GM12801 (cell line): ENCODE data around the gene SLC22A7.

Experiments
- TF ChIP-seq, protein P1 (sequence below): IDR thresholded peaks from one replicate; pipeline ENCODE4 v1.5.1; 2011; ENCODE audit warnings: control low read depth; ENCODE audit not compliant: insufficient read length; ENCODE audit errors: extremely low read depth

Gene SLC22A7

DNA sequence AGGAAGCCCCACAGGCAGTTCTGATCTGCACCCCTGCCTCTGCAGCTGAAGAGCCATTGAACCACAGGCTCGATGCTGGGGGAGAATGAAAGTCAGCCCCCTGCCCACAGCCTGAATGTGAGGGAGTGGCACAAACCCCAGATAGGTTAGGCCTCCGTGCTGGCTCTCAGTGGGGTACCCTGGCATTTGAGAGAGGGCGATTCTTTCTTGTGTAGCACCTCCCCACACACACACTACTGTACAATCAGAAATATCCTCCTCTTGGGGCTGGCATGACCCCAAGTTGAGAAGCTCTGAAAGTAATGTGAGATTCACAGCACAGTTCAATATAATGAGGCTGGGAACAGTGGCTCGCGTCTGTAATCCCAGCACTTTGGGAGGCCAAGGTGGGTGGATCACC is 36.9 kb upstream of the SLC22A7 start:
- TF ChIP-seq, protein P1, sequence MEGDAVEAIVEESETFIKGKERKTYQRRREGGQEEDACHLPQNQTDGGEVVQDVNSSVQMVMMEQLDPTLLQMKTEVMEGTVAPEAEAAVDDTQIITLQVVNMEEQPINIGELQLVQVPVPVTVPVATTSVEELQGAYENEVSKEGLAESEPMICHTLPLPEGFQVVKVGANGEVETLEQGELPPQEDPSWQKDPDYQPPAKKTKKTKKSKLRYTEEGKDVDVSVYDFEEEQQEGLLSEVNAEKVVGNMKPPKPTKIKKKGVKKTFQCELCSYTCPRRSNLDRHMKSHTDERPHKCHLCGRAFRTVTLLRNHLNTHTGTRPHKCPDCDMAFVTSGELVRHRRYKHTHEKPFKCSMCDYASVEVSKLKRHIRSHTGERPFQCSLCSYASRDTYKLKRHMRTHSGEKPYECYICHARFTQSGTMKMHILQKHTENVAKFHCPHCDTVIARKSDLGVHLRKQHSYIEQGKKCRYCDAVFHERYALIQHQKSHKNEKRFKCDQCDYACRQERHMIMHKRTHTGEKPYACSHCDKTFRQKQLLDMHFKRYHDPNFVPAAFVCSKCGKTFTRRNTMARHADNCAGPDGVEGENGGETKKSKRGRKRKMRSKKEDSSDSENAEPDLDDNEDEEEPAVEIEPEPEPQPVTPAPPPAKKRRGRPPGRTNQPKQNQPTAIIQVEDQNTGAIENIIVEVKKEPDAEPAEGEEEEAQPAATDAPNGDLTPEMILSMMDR: no peak

DNA sequence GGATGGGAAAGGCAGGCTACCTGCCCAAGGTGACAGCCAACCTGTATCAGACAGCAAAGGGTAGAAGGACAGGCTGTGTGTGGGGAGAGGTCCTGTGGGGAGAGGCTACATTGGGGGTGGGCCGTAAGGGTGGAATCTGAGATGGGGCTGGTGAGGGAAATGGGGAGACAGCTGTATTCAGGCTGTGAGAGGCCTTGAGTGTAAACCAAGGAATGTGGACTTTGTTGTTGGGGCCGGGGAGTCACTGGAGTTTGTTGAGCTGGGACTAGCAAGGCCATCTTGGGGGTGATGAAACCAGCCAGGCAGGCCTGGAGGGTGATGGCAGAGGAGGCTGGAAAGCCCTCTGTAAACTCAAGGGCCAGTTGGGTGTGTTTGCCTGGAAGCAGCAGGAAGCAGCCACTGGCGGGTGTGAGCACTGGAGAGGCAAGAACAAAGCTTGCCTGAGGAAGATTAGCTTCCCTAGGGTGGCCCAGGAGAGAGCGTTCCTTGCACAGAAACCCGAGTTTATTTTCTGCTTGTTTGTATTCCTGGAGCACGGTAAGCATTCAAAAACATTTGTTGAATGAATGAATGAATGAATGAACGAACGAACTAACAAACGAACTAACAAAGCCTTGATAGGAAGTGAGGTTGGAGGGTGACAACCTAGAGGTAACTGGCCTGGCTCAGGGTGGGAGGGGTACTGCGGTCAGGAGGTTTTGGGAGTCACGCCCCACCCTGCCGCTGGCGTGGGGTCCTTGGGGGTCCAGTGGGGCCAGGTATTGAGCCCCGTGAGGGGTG is 35.9 kb upstream of the SLC22A7 start:
- TF ChIP-seq, protein P1: no peak

DNA sequence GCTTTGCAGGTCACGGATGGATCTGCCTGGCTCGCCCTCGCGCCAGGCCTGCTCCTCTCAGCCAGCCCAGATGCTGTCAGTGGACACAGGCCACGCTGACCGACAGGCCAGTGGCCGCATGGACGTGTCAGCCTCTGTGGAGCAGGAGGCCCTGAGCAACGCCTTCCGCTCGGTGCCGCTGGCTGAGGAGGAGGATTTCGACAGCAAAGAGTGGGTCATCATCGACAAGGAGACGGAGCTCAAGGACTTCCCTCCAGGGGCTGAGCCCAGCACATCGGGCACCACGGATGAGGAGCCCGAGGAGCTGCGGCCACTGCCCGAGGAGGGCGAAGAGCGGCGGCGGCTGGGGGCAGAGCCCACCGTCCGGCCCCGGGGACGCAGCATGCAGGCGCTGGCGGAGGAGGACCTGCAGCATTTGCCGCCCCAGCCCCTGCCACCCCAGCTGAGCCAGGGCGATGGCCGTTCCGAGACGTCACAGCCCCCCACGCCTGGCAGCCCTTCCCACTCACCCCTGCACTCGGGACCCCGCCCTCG is 35.2 kb upstream of the SLC22A7 start:
- TF ChIP-seq, protein P1: no peak

DNA sequence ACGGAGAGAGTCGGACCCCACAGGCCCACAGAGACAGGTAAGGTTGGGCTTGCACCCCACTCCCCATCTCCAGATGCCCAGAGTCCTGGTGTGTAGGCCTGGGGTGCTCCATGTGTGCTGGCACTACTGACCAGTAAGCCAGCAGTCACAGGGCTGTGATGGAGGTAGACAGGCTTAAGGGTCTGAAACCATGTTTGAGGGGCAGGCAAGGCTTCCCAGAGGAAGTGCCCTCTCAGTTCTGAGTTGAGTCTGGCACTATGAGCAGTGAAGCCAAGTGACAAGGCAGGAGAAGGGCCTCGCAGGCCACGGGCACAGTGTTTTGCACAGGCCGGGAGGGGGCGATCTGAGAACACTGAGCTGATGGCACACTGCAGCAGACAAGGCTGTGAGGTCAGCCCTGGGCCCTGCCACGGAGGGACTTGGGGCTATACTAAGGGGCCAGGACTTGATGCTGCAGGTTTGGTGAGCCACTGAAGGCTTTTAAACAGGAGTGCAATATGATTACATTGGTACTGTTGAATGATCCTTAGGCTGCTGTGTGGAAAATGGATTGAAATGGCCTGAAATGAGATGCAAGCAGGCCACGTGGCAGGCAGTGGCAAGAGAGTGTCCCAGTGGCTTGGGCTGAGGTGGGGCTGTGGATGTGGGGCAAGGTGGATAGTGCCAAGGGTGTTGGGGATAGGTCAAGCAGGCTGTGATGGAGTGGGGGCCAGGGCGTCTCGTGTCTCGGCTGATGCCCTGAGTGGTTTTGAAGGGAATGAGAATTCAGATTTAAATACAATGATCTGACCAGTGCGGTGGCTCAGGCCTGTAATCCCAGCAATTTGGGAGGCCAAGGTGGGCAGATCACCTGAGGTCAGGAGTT is 34.5 kb upstream of the SLC22A7 start:
- TF ChIP-seq, protein P1: peak; percentile 44

DNA sequence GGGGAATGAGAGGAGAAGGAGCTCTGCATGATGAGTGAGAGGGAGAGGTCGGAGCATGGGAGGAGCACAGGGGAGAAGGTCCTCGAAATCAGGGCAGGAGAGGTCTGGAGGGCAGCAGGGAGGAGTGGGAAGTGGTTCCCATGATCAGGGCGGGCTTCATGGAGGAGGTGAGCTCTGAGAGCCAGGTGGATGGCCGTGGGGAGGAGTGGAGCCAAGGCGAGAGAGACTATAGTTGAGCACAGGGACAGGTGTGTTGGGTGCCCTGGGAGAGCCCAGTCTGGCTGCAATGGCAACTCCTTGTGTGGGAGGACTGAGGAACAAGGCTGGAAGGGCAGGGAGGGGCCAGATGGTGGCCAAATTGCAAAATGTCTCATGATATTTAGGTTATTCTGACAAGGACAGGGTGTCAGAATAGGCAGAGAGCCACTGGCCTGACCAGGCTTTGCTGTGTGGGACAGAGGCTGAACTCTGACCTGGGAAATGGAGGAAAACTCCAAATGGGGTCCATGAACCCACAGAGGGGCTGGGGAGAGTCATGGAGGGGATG is 33.4 kb upstream of the SLC22A7 start:
- TF ChIP-seq, protein P1: no peak

DNA sequence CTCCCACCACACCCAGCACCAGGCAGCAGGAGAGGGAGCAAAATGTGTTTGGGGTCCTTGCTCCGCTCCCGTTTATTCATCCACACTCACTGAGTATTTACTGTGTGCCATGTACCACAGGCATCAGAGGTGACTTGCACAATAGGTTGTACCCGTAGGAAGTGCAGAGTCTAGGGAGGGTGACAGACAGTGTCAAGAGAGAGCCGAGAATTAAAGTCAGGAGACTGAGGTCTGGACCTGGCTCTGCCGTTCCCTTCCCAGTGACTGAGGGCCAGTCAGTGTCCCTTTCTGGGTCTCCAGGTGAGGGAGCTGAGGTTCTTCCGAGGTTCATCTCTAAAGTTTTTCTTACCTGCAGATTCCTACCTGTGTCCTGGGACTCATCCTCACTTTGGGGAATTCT is 32.5 kb upstream of the SLC22A7 start:
- TF ChIP-seq, protein P1: no peak
